PC-9 (cell line): ENCODE data around the gene SEMA3B. TPM values are rescaled to one million over a fixed set of nuclear protein-coding genes. Genes with fewer than 3 reads are reported as not detected.

Source experiments
- BruUV-seq: library from RNA; stranded (reverse); fragments of 400-500 nt; replicated peaks from 2 replicates; lab custom pipeline; 2021; lab: Mats Ljungman, UMichigan
- CTCF ChIA-PET: fragments of 300-600 bp; sonication (Branson Sonifier 250); formaldehyde crosslinking; loops from one replicate; lab custom pipeline; 2022; ENCODE audit warnings: antibody characterized with exemption; lab: Charles Lee
- POLR2A ChIA-PET: fragments of 300-600 bp; sonication (Branson Sonifier 250); formaldehyde crosslinking; loops from one replicate; lab custom pipeline; 2022; ENCODE audit warnings: antibody characterized with exemption; ENCODE audit not compliant: unreplicated experiment; lab: Charles Lee
- DNase-seq, 2 experiments: peaks; one replicate each; pipeline versions ENCODE4 v3.0.0 to v3.0.0-alpha.2; 2015 to 2022; ENCODE audit warnings: mixed read lengths in 1 of 2
- H2AFZ ChIP-seq: fragments of 200-600 bp; sonication (generic); 2 replicates; pipeline ENCODE4 v1.8.1; 2017; ENCODE audit warnings: antibody characterized with exemption
- H3F3A ChIP-seq: fragments of 200-600 bp; sonication (generic); 2 replicates; pipeline ENCODE4 v1.8.1; 2017; ENCODE audit warnings: antibody characterized with exemption, mild to moderate bottlenecking, low read depth; ENCODE audit not compliant: insufficient read depth
- H3K27ac ChIP-seq: fragments of 200-600 bp; sonication (generic); 2 replicates; pipeline ENCODE4 v1.6.1; 2016; ENCODE audit warnings: mixed run types
- H3K27me3 ChIP-seq: fragments of 200-600 bp; sonication (generic); 2 replicates; pipeline ENCODE4 v1.6.1; 2016; ENCODE audit warnings: low read depth, mixed run types; ENCODE audit not compliant: insufficient read depth
- H3K36me3 ChIP-seq: fragments of 200-600 bp; sonication (generic); 2 replicates; pipeline ENCODE4 v1.6.1; 2016; ENCODE audit warnings: low read depth, mixed run types
- H3K4me1 ChIP-seq: fragments of 200-600 bp; sonication (generic); replicated peaks from 2 replicates; pipeline ENCODE4 v1.6.1; 2016; ENCODE audit warnings: mixed run types; ENCODE audit not compliant: insufficient read depth
- H3K4me2 ChIP-seq: fragments of 200-600 bp; sonication (generic); 2 replicates; pipeline ENCODE4 v1.6.1; 2017; ENCODE audit warnings: mixed run types
- H3K4me3 ChIP-seq: fragments of 200-600 bp; sonication (generic); 2 replicates; pipeline ENCODE4 v1.6.1; 2016; ENCODE audit warnings: mixed run types
- H3K79me2 ChIP-seq: fragments of 200-600 bp; sonication (generic); 2 replicates; pipeline ENCODE4 v1.6.1; 2017; ENCODE audit warnings: low read depth, mixed run types
- H3K9me2 ChIP-seq: fragments of 200-600 bp; sonication (generic); 2 replicates; pipeline ENCODE4 v1.8.1; 2017; ENCODE audit warnings: mild to moderate bottlenecking; ENCODE audit not compliant: insufficient read depth
- H3K9me3 ChIP-seq: fragments of 200-600 bp; sonication (generic); 2 replicates; pipeline ENCODE4 v1.8.1; 2016; ENCODE audit warnings: low read depth; ENCODE audit not compliant: insufficient read depth
- H4K20me1 ChIP-seq: fragments of 200-600 bp; sonication (generic); 2 replicates; pipeline ENCODE4 v1.8.1; 2017; ENCODE audit not compliant: insufficient read depth
- EZH2 ChIP-seq: fragments of 200-600 bp; sonication (generic); IDR thresholded peaks from 2 replicates; pipeline ENCODE4 v1.8.0; 2017; ENCODE audit warnings: antibody characterized with exemption, low read depth
- intact Hi-C: fragments of 100-400 bp; cut with micrococcal nuclease; formaldehyde crosslinking; loops from one replicate; pipeline ENCODE4 v1.10.0; 2022; ENCODE audit not compliant: unreplicated experiment
- total RNA-seq: library from RNA; stranded (reverse); gene quantifications from 2 replicates; pipeline ENCODE4 v1.2.3, GENCODE V29; 2021
- TF ChIP-seq, protein P1 (sequence below): fragments of 200-600 bp; sonication (generic); conservative IDR thresholded peaks from 2 replicates; pipeline ENCODE4 v1.6.1; 2017; ENCODE audit warnings: mixed run types, antibody characterized with exemption, mild to moderate bottlenecking, moderate library complexity

Gene SEMA3B
- total RNA-seq, 1 experiment from 2014 or later, result 52.4 TPM

GRCh38 chr3:50235716-50236483 lies 33.0 kb upstream of the SEMA3B start, which contains the start of gene GNAI2:
TSS of gene GNAI2 (plus strand) at chr3:50236204. CDS start at chr3:50236336, 132 bp downstream.
- H3K79me2 ChIP-seq, result peaks cover 23% of the 10 kb centered on the region
- no peaks in the 10 kb centered on the region for H4K20me1 ChIP-seq
- TF ChIP-seq EZH2, result no peak
- TF ChIP-seq, protein P1, sequence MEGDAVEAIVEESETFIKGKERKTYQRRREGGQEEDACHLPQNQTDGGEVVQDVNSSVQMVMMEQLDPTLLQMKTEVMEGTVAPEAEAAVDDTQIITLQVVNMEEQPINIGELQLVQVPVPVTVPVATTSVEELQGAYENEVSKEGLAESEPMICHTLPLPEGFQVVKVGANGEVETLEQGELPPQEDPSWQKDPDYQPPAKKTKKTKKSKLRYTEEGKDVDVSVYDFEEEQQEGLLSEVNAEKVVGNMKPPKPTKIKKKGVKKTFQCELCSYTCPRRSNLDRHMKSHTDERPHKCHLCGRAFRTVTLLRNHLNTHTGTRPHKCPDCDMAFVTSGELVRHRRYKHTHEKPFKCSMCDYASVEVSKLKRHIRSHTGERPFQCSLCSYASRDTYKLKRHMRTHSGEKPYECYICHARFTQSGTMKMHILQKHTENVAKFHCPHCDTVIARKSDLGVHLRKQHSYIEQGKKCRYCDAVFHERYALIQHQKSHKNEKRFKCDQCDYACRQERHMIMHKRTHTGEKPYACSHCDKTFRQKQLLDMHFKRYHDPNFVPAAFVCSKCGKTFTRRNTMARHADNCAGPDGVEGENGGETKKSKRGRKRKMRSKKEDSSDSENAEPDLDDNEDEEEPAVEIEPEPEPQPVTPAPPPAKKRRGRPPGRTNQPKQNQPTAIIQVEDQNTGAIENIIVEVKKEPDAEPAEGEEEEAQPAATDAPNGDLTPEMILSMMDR, result no peak
- peak within 1 kb of the TSS; percentile 66 for H3K4me3 ChIP-seq
- H3F3A ChIP-seq, result no peaks in the 10 kb centered on the region; the same call in 1 of the 2 replicates
- no peak within 1 kb of the TSS for H3K27ac ChIP-seq
- H3K36me3 ChIP-seq, result no peaks in the 10 kb centered on the region
- ChIA-PET POLR2A (interaction anchor here (0.5 to 1.0 kb wide), 9 partner anchors 11 to 109 kb away, joined by 3 to 18 read pairs (median 6); partner anchors contain the start of gene HYAL1), CTCF (interaction anchor here (0.6 to 1.4 kb wide), 3 partner anchors 9 to 318 kb away, joined by 3 to 7 read pairs (median 5); no protein-coding TSS in a partner anchor)
- intact Hi-C loops, result loop anchor here (2.0 kb wide), 1 partner anchor 29 kb away; no protein-coding TSS in a partner anchor
- H3K9me2 ChIP-seq, result no peaks in the 10 kb centered on the region
- peak; percentile 91 to 99 for DNase-seq
- peaks cover 24% of the 10 kb centered on the region for H3K4me1 ChIP-seq
- no peaks in the 10 kb centered on the region for H3K27me3 ChIP-seq
- no peaks in the 10 kb centered on the region for H3K9me3 ChIP-seq
- no TSS peak for BruUV-seq
- peak within 1 kb of the TSS; percentile 80 for H2AFZ ChIP-seq
- peak within 1 kb of the TSS; percentile 93 for H3K4me2 ChIP-seq

DNA sequence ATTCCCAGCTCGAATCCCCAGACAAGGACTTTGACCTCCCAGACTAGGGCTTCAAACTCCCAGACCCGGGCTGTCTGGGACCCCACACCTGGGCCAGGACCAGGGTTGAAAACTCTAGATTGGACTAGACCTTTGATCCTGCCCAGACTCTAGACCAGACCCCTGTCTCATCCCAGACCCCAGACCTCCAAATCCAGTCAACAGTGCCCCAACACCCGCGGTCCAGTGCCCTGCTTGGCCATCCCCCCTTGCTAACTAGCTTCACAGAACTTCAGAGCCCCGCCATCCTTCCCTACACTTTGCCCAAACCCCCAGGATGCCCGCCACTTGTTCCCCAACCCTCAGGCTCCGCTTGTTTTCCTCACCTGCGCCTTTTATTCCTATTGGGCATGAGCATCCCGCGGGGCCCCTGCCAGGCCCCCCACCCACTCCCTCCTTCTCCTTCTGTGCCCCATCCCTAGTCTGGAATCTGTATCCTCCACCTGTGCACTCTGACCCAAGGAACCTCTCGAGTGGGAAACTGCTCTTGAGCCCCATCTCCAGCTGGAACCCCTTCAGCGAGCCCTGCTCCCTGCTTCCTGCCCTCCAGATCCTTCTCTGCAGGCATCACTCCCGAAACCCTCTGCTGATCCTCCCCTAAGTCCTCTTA lies 32.3 kb upstream of the SEMA3B start:
- Histone ChIP-seq H3K9me2 (no peaks in the 10 kb centered on the region), H3K4me2 (peak overlapping the region; percentile 93), H3K27me3 (no peaks in the 10 kb centered on the region), H3K79me2 (peaks cover 23% of the 10 kb centered on the region), H4K20me1 (no peaks in the 10 kb centered on the region), H3K27ac (no peak overlapping the region), H3K4me3 (peak overlapping the region; percentile 66), H3K36me3 (no peaks in the 10 kb centered on the region), H3K4me1 (peaks cover 24% of the 10 kb centered on the region), H2AFZ (peak overlapping the region; percentile 72), H3K9me3 (no peaks in the 10 kb centered on the region), H3F3A (no peaks in the 10 kb centered on the region; the same call in 1 of the 2 replicates)
- ChIA-PET CTCF (interaction anchor here (1.4 kb wide), 1 partner anchor 10 kb away, joined by 7 read pairs; no protein-coding TSS in a partner anchor), POLR2A (no interaction called here)
- no peak for DNase-seq
- intact Hi-C loops, result loop anchor here (1.0 to 2.0 kb wide), 2 partner anchors 8 to 28 kb away; no protein-coding TSS in a partner anchor
- TSS peak; percentile 66 for BruUV-seq
- TF ChIP-seq, protein P1, result no peak
- TF ChIP-seq EZH2, result no peak

DNA sequence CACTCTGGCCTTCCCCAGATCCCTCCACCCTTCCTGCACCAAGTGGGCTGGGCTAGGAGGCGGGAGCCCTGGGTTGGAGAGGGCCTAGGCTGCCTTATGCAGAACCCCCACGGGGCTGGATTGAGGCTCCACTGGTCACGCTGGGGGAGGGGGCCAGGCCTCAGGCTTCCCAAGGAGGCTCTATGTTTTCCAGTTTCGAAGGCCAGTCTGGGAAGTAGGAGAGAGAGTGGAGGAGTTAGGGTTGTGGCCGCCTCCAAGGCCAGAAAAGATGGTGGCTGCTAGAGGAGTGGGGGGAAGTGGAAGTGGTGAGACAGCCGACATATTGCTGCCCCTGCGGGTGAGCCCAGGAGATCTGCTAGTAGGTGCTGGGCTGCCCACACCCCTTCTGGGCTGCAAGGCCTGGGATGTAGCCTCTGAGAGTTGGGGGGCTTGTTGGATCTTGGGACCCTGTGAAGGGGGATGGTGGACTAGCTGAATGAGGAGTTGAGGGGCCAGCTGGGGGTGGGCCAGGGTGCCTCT lies 31.8 kb upstream of the SEMA3B start:
- intact Hi-C loops, result loop anchor here (1.0 to 2.0 kb wide), 2 partner anchors 9 to 28 kb away; no protein-coding TSS in a partner anchor
- H3K36me3 ChIP-seq, result no peaks in the 10 kb centered on the region
- peak overlapping the region; percentile 93 for H3K4me2 ChIP-seq
- H3K4me3 ChIP-seq, result peak overlapping the region; percentile 66
- H3K79me2 ChIP-seq, result peaks cover 23% of the 10 kb centered on the region
- 0 out of 2 replicates have a peak overlapping the region, but pooled peaks have one; percentile 72 for H2AFZ ChIP-seq
- H3K27me3 ChIP-seq, result no peaks in the 10 kb centered on the region
- TF ChIP-seq, protein P1, result no peak
- TF ChIP-seq EZH2, result no peak
- H3K4me1 ChIP-seq, result peaks cover 24% of the 10 kb centered on the region
- H3K9me2 ChIP-seq, result no peaks in the 10 kb centered on the region
- BruUV-seq, result no TSS peak
- H4K20me1 ChIP-seq, result no peaks in the 10 kb centered on the region
- no peaks in the 10 kb centered on the region for H3K9me3 ChIP-seq
- CTCF ChIA-PET, result no interaction called here
- no peaks in the 10 kb centered on the region; the same call in 1 of the 2 replicates for H3F3A ChIP-seq
- DNase-seq, result peak in 1 of 2 experiments; percentile 36
- POLR2A ChIA-PET, result no interaction called here
- no peak overlapping the region for H3K27ac ChIP-seq
